GM12878 (cell line): ENCODE measurements around the gene GHRL. TPM values are rescaled to one million over a fixed set of nuclear protein-coding genes. Genes with fewer than 3 reads are reported as not detected.

Experiments used
- ATAC-seq: fragments of 200-7000 bp; cut with Tn5 transposase; 3 replicates; pipeline ENCODE4 v1.9.1; 2020; ENCODE audit warnings: mild to moderate bottlenecking, moderate library complexity
- BruUV-seq: library from RNA; stranded (reverse); fragments of 400-500 nt; replicated peaks from 2 replicates; lab custom pipeline; 2021; lab: Mats Ljungman, UMichigan
- CTCF ChIA-PET: fragments of 300-600 bp; sonication (Branson Sonifier 250); formaldehyde crosslinking; extraction: SDS; loops from one replicate; lab custom pipeline; 2021; ENCODE audit warnings: inconsistent platforms; lab: Yijun Ruan, JAX
- POLR2A ChIA-PET: fragments of 350-600 bp; formaldehyde crosslinking; extraction: SDS; loops from one replicate; lab custom pipeline; 2021; ENCODE audit warnings: inconsistent platforms; lab: Charles Lee
- RAD21 ChIA-PET: fragments of 300-600 bp; sonication (Branson Sonifier 250); formaldehyde crosslinking; loops from one replicate; lab custom pipeline; 2023; ENCODE audit warnings: antibody characterized with exemption; ENCODE audit not compliant: unreplicated experiment; lab: Charles Lee
- SMC1A ChIA-PET: fragments of 300-600 bp; sonication (Branson Sonifier 250); formaldehyde crosslinking; loops from one replicate; lab custom pipeline; 2023; ENCODE audit not compliant: unreplicated experiment, uncharacterized antibody; lab: Charles Lee
- DNase-seq: peaks from one replicate; pipeline ENCODE4 v3.0.0-alpha.2; 2011; ENCODE audit warnings: low read depth, low spot score
- FAIRE-seq: peaks from 3 replicates; lab custom pipeline; 2011; peaks lifted over from hg19 to GRCh38; lab: Jason Lieb, UNC
- H2AFZ ChIP-seq: 2 replicates; pipeline ENCODE4 v1.6.0; 2011; ENCODE audit warnings: low read depth, low read length, control low read depth; ENCODE audit not compliant: control insufficient read depth
- H3K27ac ChIP-seq: 2 replicates; pipeline ENCODE4 v1.5.1; 2011; ENCODE audit warnings: control low read depth; ENCODE audit not compliant: control insufficient read depth, insufficient read depth
- H3K27me3 ChIP-seq, 2 experiments: replicated peaks in 1 of 2; 2 replicates each; pipeline versions ENCODE4 v1.6.0 to v1.6.1; 2011; ENCODE audit warnings: low read length in 1 of 2; ENCODE audit not compliant: control insufficient read depth in 2 of 2, insufficient read depth in 2 of 2
- H3K36me3 ChIP-seq, 2 experiments: 2 replicates each; pipeline ENCODE4 v1.5.1; 2011; ENCODE audit warnings: low read length in 1 of 2; ENCODE audit not compliant: control insufficient read depth in 2 of 2, insufficient read depth in 2 of 2
- H3K4me1 ChIP-seq: 2 replicates; pipeline ENCODE4 v1.6.1; 2011; ENCODE audit warnings: mild to moderate bottlenecking, low read length, moderate library complexity, mixed read lengths; ENCODE audit not compliant: control insufficient read depth, insufficient read depth
- H3K4me2 ChIP-seq: 2 replicates; pipeline ENCODE4 v1.6.0; 2011; ENCODE audit warnings: control low read depth; ENCODE audit not compliant: control insufficient read depth, insufficient read depth
- H3K4me3 ChIP-seq: fragments of 200-600 bp; sonication (generic); 2 replicates; pipeline ENCODE4 v1.5.1; 2016
- H3K79me2 ChIP-seq: 2 replicates; pipeline ENCODE4 v1.6.0; 2011; ENCODE audit warnings: low read length; ENCODE audit not compliant: control insufficient read depth, insufficient read depth
- H3K9ac ChIP-seq: 2 replicates; pipeline ENCODE4 v1.8.0; 2011; ENCODE audit warnings: low read length, control low read depth, mixed read lengths; ENCODE audit not compliant: control insufficient read depth, insufficient read depth
- H3K9me3 ChIP-seq: replicated peaks from 3 replicates; pipeline ENCODE4 v1.5.1; 2011; ENCODE audit warnings: mild to moderate bottlenecking, low read length; ENCODE audit not compliant: control insufficient read depth, insufficient read depth
- H4K20me1 ChIP-seq: 2 replicates; pipeline ENCODE4 v1.6.0; 2011; ENCODE audit not compliant: control insufficient read depth, insufficient read depth
- CBFB ChIP-seq: IDR thresholded peaks from 2 replicates; pipeline ENCODE4 v1.6.1; 2016; ENCODE audit warnings: antibody characterized with exemption, low read depth
- CTCF ChIP-seq, 3 experiments: IDR thresholded peaks in 2 of 3; conservative IDR thresholded peaks in 1 of 3; 2 replicates each; pipeline ENCODE4 v1.5.1; 2011; ENCODE audit warnings: low read depth in 3 of 3, low read length in 3 of 3, mild to moderate bottlenecking in 3 of 3, control low read depth in 2 of 3, moderate library complexity in 2 of 3, inconsistent platforms in 1 of 3, mixed read lengths in 1 of 3; ENCODE audit not compliant: control insufficient read depth in 2 of 3, insufficient read depth in 1 of 3; ENCODE audit errors: extremely low read depth in 1 of 3
- KLF5 ChIP-seq: fragments of 450-650 bp; IDR thresholded peaks from 2 replicates; pipeline ENCODE4 v1.6.1; 2014; ENCODE audit warnings: mild to moderate bottlenecking; ENCODE audit not compliant: partially characterized antibody
- POU2F2 ChIP-seq: IDR thresholded peaks from 3 replicates; pipeline ENCODE4 v1.6.1; 2011; ENCODE audit warnings: low read depth, mild to moderate bottlenecking, low read length, borderline replicate concordance
- PRDM15 ChIP-seq: fragments of 450-650 bp; formaldehyde crosslinking; IDR thresholded peaks from 2 replicates; pipeline ENCODE4 v1.4.0; 2020; ENCODE audit warnings: mild to moderate bottlenecking, moderate library complexity
- RFX5 ChIP-seq: IDR thresholded peaks from 2 replicates; pipeline ENCODE4 v1.6.1; 2011; ENCODE audit warnings: low read depth, low read length, improper control_type of control experiment
- SKIL ChIP-seq: fragments of 450-650 bp; IDR thresholded peaks from 2 replicates; pipeline ENCODE4 v1.6.1; 2017; ENCODE audit warnings: mild to moderate bottlenecking, low read depth, inconsistent platforms; ENCODE audit not compliant: poor library complexity, severe bottlenecking
- SUPT20H ChIP-seq: IDR thresholded peaks from 2 replicates; pipeline ENCODE4 v1.6.1; 2011; ENCODE audit warnings: low read depth, mild to moderate bottlenecking, low read length, moderate library complexity, borderline replicate concordance; ENCODE audit not compliant: control insufficient read depth
- USF1 ChIP-seq: IDR thresholded peaks from 2 replicates; pipeline ENCODE4 v1.6.1; 2011; ENCODE audit warnings: borderline replicate concordance, low read depth, mild to moderate bottlenecking, moderate library complexity, mixed read lengths, low read length; ENCODE audit not compliant: insufficient read depth; ENCODE audit errors: extremely low read length
- ZBED1 ChIP-seq: IDR thresholded peaks from 2 replicates; pipeline ENCODE4 v1.6.1; 2016; ENCODE audit warnings: borderline replicate concordance
- WGBS: methylation state at CpG from one replicate; pipeline ENCODE4 v1.1.6; 2016; ENCODE audit warnings: low lambda C conversion rate; ENCODE audit not compliant: insufficient replicate concordance, insufficient coverage; ENCODE audit errors: missing lambda C conversion rate; 5-methylcytosine and 5-hydroxymethylcytosine counted together
- in situ Hi-C: fragments of 300-500 bp; cut with MboI; formaldehyde crosslinking; loops from 9 replicates; pipeline ENCODE4 v1.14.3; 2018; ENCODE audit warnings: mixed read lengths
- intact Hi-C: fragments of 100-400 bp; cut with micrococcal nuclease; formaldehyde crosslinking; loops from one replicate; pipeline ENCODE4 v1.14.2; 2022; ENCODE audit not compliant: unreplicated experiment
- polyA plus RNA-seq, 11 experiments: library from polyadenylated mRNA; depleted of rRNA in 4 of 11; unstranded in 6 of 11; stranded (reverse) in 5 of 11; fragments of >200 nt; fragmentation: Nextera tagmentation in 4 of 11; fragmentation: Illumina TruSeq in 1 of 11; extraction: Ambion mirVana in 4 of 11; extraction: Trizol in 1 of 11; gene quantifications; 1 replicate in 1 of 11; 2 replicates in 10 of 11; pipeline versions ENCODE4 v1.2.1 to v1.2.3, GENCODE V29; 2011 to 2016; ENCODE audit warnings: inconsistent platforms in 2 of 11, missing spikeins in 2 of 11, low read depth in 1 of 11
- total RNA-seq, 4 experiments: library from RNA; depleted of rRNA in 3 of 4; stranded (reverse); fragments of >200 nt in 3 of 4; fragmentation: Illumina TruSeq in 1 of 4; extraction: Trizol in 1 of 4; gene quantifications; 2 replicates each; pipeline versions ENCODE4 v1.2.1 to v1.2.3, GENCODE V29; 2013 to 2021

The GHRL gene
- total and polyA plus RNA-seq, 10 of the 15 experiments (the other 5 are each of a cell fraction or from before 2014, with no cell fraction given) = 0.35 to 2.2 (median 0.88) TPM

GRCh38 chr3:10334042-10334441, 41.3 kb upstream of the GHRL start:
- BruUV-seq = no TSS peak
- Histone ChIP-seq H4K20me1 (no peaks in the 10 kb centered on the region), H3K27me3 (peaks cover 1 to 8% of the 10 kb centered on the region in 2 experiments; a peak in 2 of 4 replicates), H3K9me3 (no peaks in the 10 kb centered on the region), H3K4me2 (no peak overlapping the region), H3K9ac (no peak overlapping the region), H3K79me2 (no peaks in the 10 kb centered on the region), H3K27ac (no peak overlapping the region), H3K4me1 (peaks cover 5% of the 10 kb centered on the region; the same call in 1 of the 2 replicates), H3K4me3 (no peak overlapping the region), H3K36me3 (no peaks in the 10 kb centered on the region), H2AFZ (no peak overlapping the region)
- WGBS = 71% methylated on average over 11 of the region's 11 CpGs
- in situ Hi-C loops = no loop called here
- TF ChIP-seq RFX5 (no peak), CBFB (no peak), POU2F2 (no peak), ZBED1 (no peak), SKIL (no peak), CTCF (IDR thresholded peaks at IDR 0.05 in 2 of 3, conservative IDR thresholded peaks at IDR 0.05 in 1 of 3; ENCODE audit: control insufficient read depth in 2 of 3, extremely low read depth in 1 of 3, insufficient read depth in 1 of 3, low read depth in 3 of 3, low read length in 3 of 3) (no peak), PRDM15 (no peak), SUPT20H (no peak), USF1 (no peak), KLF5 (no peak)
- ATAC-seq (no peak), DNase-seq (no peak), FAIRE-seq (no peak)
- intact Hi-C loops = no loop called here
- ChIA-PET SMC1A (interaction anchor here (1.4 kb wide), 1 partner anchor 12 kb away, joined by 5 read pairs; no protein-coding TSS in a partner anchor), RAD21 (no interaction called here), POLR2A (no interaction called here), CTCF (interaction anchor here (2.0 kb wide), 1 partner anchor 10 kb away, joined by 6 read pairs; no protein-coding TSS in a partner anchor)
